Measurements from ENCODE around the gene PPP6R3. TPM values are rescaled to one million over a fixed set of nuclear protein-coding genes. Genes with fewer than 3 reads are reported as not detected.

The PPP6R3 gene
- total RNA-seq, 2 experiments from 2014 or later: 95.4 to 103 TPM

DNA sequence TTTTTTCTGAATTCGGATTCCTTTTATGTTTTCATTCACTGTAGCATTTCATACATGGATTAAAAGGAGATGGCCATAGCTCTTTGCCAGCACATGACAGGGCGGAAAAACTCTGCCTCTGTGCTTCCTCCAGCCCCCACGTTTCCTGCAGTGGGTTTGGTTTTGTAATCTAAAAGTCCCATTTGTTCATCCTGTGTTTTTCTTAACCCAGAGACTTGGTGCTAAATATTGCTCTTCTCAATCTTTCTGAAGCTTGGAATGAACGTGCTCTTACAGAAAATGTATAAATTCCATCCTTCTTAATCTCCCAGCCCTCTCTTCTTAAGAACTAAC is 89.9 kb downstream of the PPP6R3 start:
- ChIA-PET CTCF (interaction anchor here (0.9 to 1.4 kb wide), 4 partner anchors 16 to 44 kb away, joined by 3 to 5 read pairs (median 3); no protein-coding TSS in a partner anchor), POLR2A (interaction anchor here (1.0 kb wide), 1 partner anchor 13 kb away, joined by 3 read pairs; no protein-coding TSS in a partner anchor)
- Mint-ChIP-seq H3K27ac (peak overlapping the region; percentile 98), H3K4me3 (peak overlapping the region; percentile 69), H3K4me1 (ENCODE audit: low read depth) (peaks cover 66% of the 10 kb centered on the region), H3K27me3 (no peaks in the 10 kb centered on the region), H3K36me3 (ENCODE audit: low read depth) (peaks cover 66% of the 10 kb centered on the region), H3K9me3 (no peaks in the 10 kb centered on the region)
- TF ChIP-seq, protein P1, sequence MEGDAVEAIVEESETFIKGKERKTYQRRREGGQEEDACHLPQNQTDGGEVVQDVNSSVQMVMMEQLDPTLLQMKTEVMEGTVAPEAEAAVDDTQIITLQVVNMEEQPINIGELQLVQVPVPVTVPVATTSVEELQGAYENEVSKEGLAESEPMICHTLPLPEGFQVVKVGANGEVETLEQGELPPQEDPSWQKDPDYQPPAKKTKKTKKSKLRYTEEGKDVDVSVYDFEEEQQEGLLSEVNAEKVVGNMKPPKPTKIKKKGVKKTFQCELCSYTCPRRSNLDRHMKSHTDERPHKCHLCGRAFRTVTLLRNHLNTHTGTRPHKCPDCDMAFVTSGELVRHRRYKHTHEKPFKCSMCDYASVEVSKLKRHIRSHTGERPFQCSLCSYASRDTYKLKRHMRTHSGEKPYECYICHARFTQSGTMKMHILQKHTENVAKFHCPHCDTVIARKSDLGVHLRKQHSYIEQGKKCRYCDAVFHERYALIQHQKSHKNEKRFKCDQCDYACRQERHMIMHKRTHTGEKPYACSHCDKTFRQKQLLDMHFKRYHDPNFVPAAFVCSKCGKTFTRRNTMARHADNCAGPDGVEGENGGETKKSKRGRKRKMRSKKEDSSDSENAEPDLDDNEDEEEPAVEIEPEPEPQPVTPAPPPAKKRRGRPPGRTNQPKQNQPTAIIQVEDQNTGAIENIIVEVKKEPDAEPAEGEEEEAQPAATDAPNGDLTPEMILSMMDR (IDR thresholded peaks at IDR 0.05): no peak
- intact Hi-C loops (cut with micrococcal nuclease): no loop called here
- DNase-seq (peak; percentile 68), ATAC-seq (peak; percentile 69)

DNA sequence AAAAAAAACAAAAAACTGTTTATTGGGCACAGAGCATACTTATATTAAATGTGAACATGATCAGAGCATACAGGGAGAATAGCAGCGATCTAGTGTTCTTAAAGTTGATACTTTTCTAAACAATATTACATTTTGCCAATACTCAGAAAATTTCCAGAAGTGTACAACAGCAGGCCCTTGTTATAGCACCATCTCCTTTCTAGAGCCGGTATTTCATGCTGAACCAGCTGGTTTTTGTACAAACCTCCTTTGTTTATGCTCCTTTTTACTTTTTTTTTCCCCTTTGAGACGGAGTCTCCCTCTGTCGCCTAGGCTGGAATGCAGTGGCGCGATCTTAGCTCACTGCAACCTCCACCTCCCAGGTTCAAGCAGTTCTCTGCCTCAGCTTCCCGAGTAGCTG is 90.7 kb downstream of the PPP6R3 start:
- intact Hi-C loops (cut with micrococcal nuclease): no loop called here
- no peaks in the 10 kb centered on the region for H3K27me3 Mint-ChIP-seq
- peaks cover 58% of the 10 kb centered on the region for H3K4me1 Mint-ChIP-seq (ENCODE audit: low read depth)
- TF ChIP-seq, protein P1 (IDR thresholded peaks at IDR 0.05): no peak
- H3K27ac Mint-ChIP-seq: peak overlapping the region; percentile 98
- DNase-seq: no peak
- H3K36me3 Mint-ChIP-seq (ENCODE audit: low read depth): peaks cover 63% of the 10 kb centered on the region
- no peak for ATAC-seq
- H3K4me3 Mint-ChIP-seq: no peak overlapping the region
- POLR2A ChIA-PET: no interaction called here
- CTCF ChIA-PET: interaction anchor here (1.2 kb wide), 1 partner anchor 23 kb away, joined by 3 read pairs; no protein-coding TSS in a partner anchor
- no peaks in the 10 kb centered on the region for H3K9me3 Mint-ChIP-seq

- DNase-seq (no peak), ATAC-seq (no peak)
- Mint-ChIP-seq H3K27me3 (no peaks in the 10 kb centered on the region), H3K4me3 (no peak overlapping the region), H3K36me3 (ENCODE audit: low read depth) (peaks cover 57% of the 10 kb centered on the region), H3K4me1 (ENCODE audit: low read depth) (peaks cover 53% of the 10 kb centered on the region), H3K27ac (peak overlapping the region; percentile 51), H3K9me3 (no peaks in the 10 kb centered on the region)
- TF ChIP-seq, protein P1 (IDR thresholded peaks at IDR 0.05): no peak
- CTCF ChIA-PET: interaction anchor here (1.2 kb wide), 1 partner anchor 23 kb away, joined by 3 read pairs; no protein-coding TSS in a partner anchor
- POLR2A ChIA-PET: interaction anchor here (0.8 kb wide), 1 partner anchor 9 kb away, joined by 4 read pairs; no protein-coding TSS in a partner anchor
- intact Hi-C loops (cut with micrococcal nuclease): no loop called here
Measured at GRCh38 chr11:68551777-68552176, 91.2 kb downstream of the PPP6R3 start.

DNA sequence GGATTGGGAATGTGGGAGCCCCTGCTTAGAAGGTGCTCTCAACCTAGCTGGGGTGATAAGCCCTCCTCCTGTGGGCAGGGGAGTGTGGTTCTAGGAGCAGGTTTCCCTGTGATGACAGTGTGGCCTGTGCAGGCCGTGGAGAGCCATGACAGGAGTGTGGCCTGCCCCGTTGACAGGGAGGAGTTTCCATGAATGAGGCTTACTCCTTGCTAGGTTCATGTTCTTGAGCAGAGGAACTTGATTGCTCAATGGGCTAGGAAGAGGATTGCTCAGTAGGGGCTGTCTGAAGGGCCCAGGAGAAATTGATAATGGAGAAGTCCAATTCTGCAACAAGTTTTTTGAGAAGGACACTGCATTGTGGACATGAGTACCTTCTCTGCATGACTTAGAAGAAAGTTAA is 92.0 kb downstream of the PPP6R3 start:
- no peak overlapping the region for H3K27ac Mint-ChIP-seq
- POLR2A ChIA-PET: no interaction called here

GRCh38 chr11:68560216-68560615 is 99.7 kb downstream of the PPP6R3 start:
- ChIA-PET CTCF (no interaction called here), POLR2A (interaction anchor here (1.1 to 1.3 kb wide), 2 partner anchors 8 to 25 kb away, joined by 4 read pairs; no protein-coding TSS in a partner anchor)
- Mint-ChIP-seq H3K4me3 (no peak overlapping the region), H3K36me3 (ENCODE audit: low read depth) (peaks cover 41% of the 10 kb centered on the region), H3K9me3 (no peaks in the 10 kb centered on the region), H3K27ac (no peak overlapping the region), H3K27me3 (no peaks in the 10 kb centered on the region), H3K4me1 (ENCODE audit: low read depth) (peaks cover 13% of the 10 kb centered on the region)
- intact Hi-C loops (cut with micrococcal nuclease): no loop called here
- ATAC-seq: no peak
- TF ChIP-seq, protein P1 (IDR thresholded peaks at IDR 0.05): no peak
- no peak for DNase-seq

More for the DNA sequence above, 92.0 kb downstream of the PPP6R3 start:
- Mint-ChIP-seq H3K36me3 (ENCODE audit: low read depth) (peaks cover 56% of the 10 kb centered on the region), H3K27me3 (no peaks in the 10 kb centered on the region), H3K9me3 (no peaks in the 10 kb centered on the region), H3K4me3 (no peak overlapping the region), H3K4me1 (ENCODE audit: low read depth) (peaks cover 48% of the 10 kb centered on the region)
- CTCF ChIA-PET: no interaction called here
- no peak for DNase-seq
- TF ChIP-seq, protein P1 (IDR thresholded peaks at IDR 0.05): no peak
- no peak for ATAC-seq
- intact Hi-C loops (cut with micrococcal nuclease): no loop called here

Data from activated CD8-positive, alpha-beta T cell treated with anti-CD3 and anti-CD28 coated beads for 36 hours (primary cell).